Esophagus muscularis mucosa (tissue), 3 donors: ENCODE data around the gene PDE8A.

ENCODE experiments used
- CTCF ChIP-seq, 3 experiments: fragments of 200-600 bp in 2 of 3; fragments of 450-650 bp in 1 of 3; sonication (generic) in 2 of 3; IDR thresholded peaks; one replicate each; pipeline ENCODE4 v1.5.1; 2017 to 2019; ENCODE audit warnings: antibody characterized with exemption in 3 of 3, mild to moderate bottlenecking in 2 of 3, moderate library complexity in 1 of 3
- POLR2A ChIP-seq: fragments of 450-650 bp; IDR thresholded peaks from one replicate; pipeline ENCODE4 v1.6.1; 2017; ENCODE audit warnings: antibody characterized with exemption, moderate library complexity, mild to moderate bottlenecking, low read depth
- POLR2AphosphoS5 ChIP-seq, 2 donors: sonication (generic); formaldehyde crosslinking; IDR thresholded peaks; one replicate each; pipeline ENCODE4 v1.6.1; 2017; ENCODE audit warnings: antibody characterized with exemption in 2 of 2

- no peak for TF ChIP-seq CTCF (IDR thresholded peaks at IDR 0.05)
- TF ChIP-seq POLR2AphosphoS5 (IDR thresholded peaks at IDR 0.05), result no peak
- no peak for TF ChIP-seq POLR2A
These were observed 81.4 kb downstream of the PDE8A start for GRCh38 chr15:85063088-85063487.
